PC-9 (cell line): Measurements from ENCODE around the gene AAK1.

Experiments
- CTCF ChIP-seq: fragments of 200-600 bp; sonication (generic); conservative IDR thresholded peaks from 2 replicates; pipeline ENCODE4 v1.6.1; 2017; ENCODE audit warnings: mixed run types, antibody characterized with exemption, mild to moderate bottlenecking, moderate library complexity
- EZH2 ChIP-seq: fragments of 200-600 bp; sonication (generic); IDR thresholded peaks from 2 replicates; pipeline ENCODE4 v1.8.0; 2017; ENCODE audit warnings: antibody characterized with exemption, low read depth

GRCh38 chr2:69510204-69510603, 133.3 kb downstream of the AAK1 start:
- TF ChIP-seq EZH2, result no peak
- TF ChIP-seq CTCF, result no peak
